GM23338 (cell line): ENCODE results near the gene HTR3E. TPM values are rescaled to one million over a fixed set of nuclear protein-coding genes. Genes with fewer than 3 reads are reported as not detected.

Source experiments
- ATAC-seq: fragments of 200-7000 bp; cut with Tn5 transposase; 3 replicates; pipeline ENCODE4 v1.9.1; 2020
- DNase-seq: peaks from one replicate; pipeline ENCODE4 v3.0.0-alpha.2; 2015; ENCODE audit warnings: low spot score
- H2AFZ ChIP-seq: fragments of 200-600 bp; sonication (generic); 2 replicates; pipeline ENCODE4 v1.8.0; 2016; ENCODE audit warnings: antibody characterized with exemption, mild to moderate bottlenecking, moderate library complexity
- H3F3A ChIP-seq: fragments of 200-600 bp; sonication (generic); replicated peaks from 2 replicates; pipeline ENCODE4 v1.8.0; 2017; ENCODE audit warnings: antibody characterized with exemption, mixed run types, low read depth
- H3K27ac ChIP-seq: fragments of 200-600 bp; sonication (generic); 2 replicates; pipeline ENCODE4 v1.6.1; 2016; ENCODE audit warnings: low read depth
- H3K27me3 ChIP-seq: fragments of 200-600 bp; sonication (generic); 2 replicates; pipeline ENCODE4 v1.8.0; 2016; ENCODE audit warnings: mild to moderate bottlenecking, mixed run types, moderate library complexity; ENCODE audit not compliant: insufficient read depth
- H3K36me3 ChIP-seq: fragments of 200-600 bp; sonication (generic); 2 replicates; pipeline ENCODE4 v1.8.0; 2016; ENCODE audit warnings: mild to moderate bottlenecking; ENCODE audit not compliant: insufficient read depth
- H3K4me1 ChIP-seq: fragments of 200-600 bp; sonication (generic); 2 replicates; pipeline ENCODE4 v1.8.0; 2016; ENCODE audit warnings: mild to moderate bottlenecking, moderate library complexity; ENCODE audit not compliant: insufficient read depth
- H3K4me2 ChIP-seq: fragments of 200-600 bp; sonication (generic); 2 replicates; pipeline ENCODE4 v1.7.1; 2017; ENCODE audit warnings: mixed run types
- H3K4me3 ChIP-seq: fragments of 200-600 bp; sonication (generic); 2 replicates; pipeline ENCODE4 v1.6.1; 2016; ENCODE audit warnings: mixed run types
- H3K79me2 ChIP-seq: fragments of 200-600 bp; sonication (generic); replicated peaks from 2 replicates; pipeline ENCODE4 v1.8.0; 2017; ENCODE audit warnings: mild to moderate bottlenecking; ENCODE audit not compliant: insufficient read depth
- H3K9me2 ChIP-seq: fragments of 200-600 bp; sonication (generic); 2 replicates; pipeline ENCODE4 v1.8.0; 2017; ENCODE audit not compliant: insufficient read depth
- H4K20me1 ChIP-seq: fragments of 200-600 bp; sonication (generic); replicated peaks from 2 replicates; pipeline ENCODE4 v1.8.0; 2017; ENCODE audit warnings: mild to moderate bottlenecking; ENCODE audit not compliant: insufficient read depth
- H3K27ac Mint-ChIP-seq: 2 replicates; pipeline ENCODE4 v1.8.0; 2020; ENCODE audit warnings: inconsistent platforms, mild to moderate bottlenecking, moderate library complexity, mixed read lengths
- H3K27me3 Mint-ChIP-seq: 3 replicates; pipeline ENCODE4 v1.8.0; 2022; ENCODE audit warnings: low read depth, mild to moderate bottlenecking, moderate library complexity, mixed read lengths, inconsistent platforms; ENCODE audit not compliant: insufficient read depth, poor library complexity
- H3K36me3 Mint-ChIP-seq: 3 replicates; pipeline ENCODE4 v1.8.0; 2021; ENCODE audit warnings: low read depth, mild to moderate bottlenecking, inconsistent platforms, moderate library complexity, mixed read lengths
- H3K4me1 Mint-ChIP-seq: 3 replicates; pipeline ENCODE4 v1.8.0; 2020; ENCODE audit warnings: mild to moderate bottlenecking, inconsistent platforms, mixed read lengths
- H3K4me3 Mint-ChIP-seq: 3 replicates; pipeline ENCODE4 v1.8.0; 2021; ENCODE audit warnings: moderate library complexity, mild to moderate bottlenecking, inconsistent platforms, mixed read lengths
- H3K9me3 Mint-ChIP-seq: 3 replicates; pipeline ENCODE4 v1.8.0; 2020; ENCODE audit warnings: moderate library complexity, mild to moderate bottlenecking, inconsistent platforms, mixed read lengths
- CTCF ChIP-seq, 2 experiments: fragments of 200-600 bp in 1 of 2; sonication (generic) in 1 of 2; conservative IDR thresholded peaks; 2 replicates each; pipeline versions ENCODE4 v1.5.1 to v1.6.1; 2016 to 2017; ENCODE audit warnings: antibody characterized with exemption in 2 of 2, low read depth in 2 of 2, mild to moderate bottlenecking in 2 of 2, moderate library complexity in 1 of 2
- JUNB ChIP-seq: IDR thresholded peaks from one replicate; pipeline ENCODE4 v1.6.1; 2016; ENCODE audit warnings: antibody characterized with exemption; ENCODE audit not compliant: unreplicated experiment
- POLR2AphosphoS5 ChIP-seq: IDR thresholded peaks from 2 replicates; pipeline ENCODE4 v1.6.1; 2016; ENCODE audit warnings: antibody characterized with exemption, low read depth
- ZNF462 ChIP-seq: fragments of 250-450 bp; sonication (Bioruptor Pico); IDR thresholded peaks from 2 replicates; pipeline ENCODE4 v1.5.0; 2020; ENCODE audit warnings: mild to moderate bottlenecking, moderate library complexity
- polyA plus RNA-seq: library from polyadenylated mRNA; unstranded; fragments of >200 nt; fragmentation: Nextera tagmentation; extraction: Ambion mirVana; gene quantifications from 2 replicates; pipeline ENCODE4 v1.2.1, GENCODE V29; 2016
- total RNA-seq: library from RNA; depleted of rRNA; stranded (reverse); fragments of >200 nt; shearing (Covaris generic); gene quantifications from 2 replicates; pipeline ENCODE4 v1.2.3, GENCODE V29; 2014

The HTR3E gene
- total and polyA plus RNA-seq, 2 experiments from 2014 or later: not detected

- H3K4me1 ChIP-seq: no peaks in the 10 kb centered on the region
- no peak overlapping the region for H3K27ac ChIP-seq
- no peak overlapping the region for H3K4me2 ChIP-seq
- Mint-ChIP-seq H3K9me3 (no peaks in the 10 kb centered on the region), H3K4me1 (peaks cover 2% of the 10 kb centered on the region; the same call in 1 of the 3 replicates), H3K27ac (no peak overlapping the region), H3K36me3 (peaks cover 51% of the 10 kb centered on the region), H3K27me3 (peaks cover 4% of the 10 kb centered on the region), H3K4me3 (no peak overlapping the region)
- H2AFZ ChIP-seq: no peak overlapping the region
- no peak for TF ChIP-seq JUNB
- peak; percentile 64 to 89 for TF ChIP-seq CTCF (conservative IDR thresholded peaks at IDR 0.05; ENCODE audit: low read depth in 2 of 2)
- no peak for TF ChIP-seq POLR2AphosphoS5
- TF ChIP-seq ZNF462 (CRISPR knock-in tag): no peak
- ATAC-seq (peak; percentile 93), DNase-seq (peak; percentile 80)
- no peaks in the 10 kb centered on the region for H3F3A ChIP-seq
- no peak overlapping the region for H3K4me3 ChIP-seq
- no peaks in the 10 kb centered on the region for H4K20me1 ChIP-seq
- H3K36me3 ChIP-seq: peaks cover 10% of the 10 kb centered on the region
- H3K79me2 ChIP-seq: no peaks in the 10 kb centered on the region; the same call in 1 of the 2 replicates
- no peaks in the 10 kb centered on the region for H3K9me2 ChIP-seq
- H3K27me3 ChIP-seq: no peaks in the 10 kb centered on the region
Observed at GRCh38 chr3:184145111-184145524, 48.3 kb downstream of the HTR3E start.
